Measurements from ENCODE around the gene DCAF4.
A peak's percentile ranks its signal among the peaks of the same experiment; 100 is the strongest.
"Not testable (repeated sequence)": the region's sequence is repeated elsewhere in the genome, so short reads cannot be mapped to it uniquely, and the experiment has no call there.

Gene DCAF4

DNA sequence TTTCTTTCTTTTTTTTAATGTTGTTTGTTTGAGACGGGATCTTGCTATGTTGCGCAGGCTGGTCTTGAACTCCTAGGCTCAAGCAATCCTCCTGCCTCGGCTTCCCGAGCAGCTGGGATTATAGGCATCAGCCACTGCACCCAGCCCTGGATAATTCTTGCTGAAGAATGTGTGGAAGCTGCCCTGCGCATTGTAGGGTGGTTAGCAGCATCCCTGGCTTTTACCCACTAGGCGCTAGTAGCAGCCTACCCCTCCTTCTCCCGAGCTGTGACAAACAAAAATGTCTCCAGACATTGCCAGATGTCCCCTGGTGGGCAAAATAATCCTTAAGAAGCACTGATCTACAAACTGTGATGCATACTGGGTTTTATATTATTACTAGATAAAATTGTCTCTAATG, 6.6 kb downstream of the DCAF4 start:
- no peak for DNase-seq (ENCODE audit: low read depth)

DNA sequence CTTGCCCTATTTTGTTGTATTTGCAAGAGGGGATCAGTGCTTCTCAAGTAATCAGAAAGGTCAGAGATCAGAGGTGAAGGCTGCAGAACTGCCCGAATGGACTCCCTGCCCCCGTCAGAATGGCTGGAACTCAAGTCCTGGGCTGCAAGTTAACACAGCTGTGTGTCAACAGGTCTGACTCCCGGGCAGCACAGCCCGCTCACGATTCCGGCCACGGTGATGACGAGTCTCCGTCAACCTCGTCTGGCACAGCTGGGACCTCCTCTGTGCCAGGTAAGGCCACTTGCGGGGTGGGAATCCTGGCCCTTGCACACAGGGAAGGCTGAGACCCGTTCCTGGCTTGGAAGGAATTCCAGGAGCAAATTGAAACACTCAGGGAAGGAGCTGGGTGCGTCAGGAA, 13.4 kb downstream of the DCAF4 start:
- DNase-seq (ENCODE audit: low read depth) = no peak

- DNase-seq (ENCODE audit: low read depth) = no peak
These were observed 15.2 kb downstream of the DCAF4 start for GRCh38 chr14:72941286-72941985.

GRCh38 chr14:72942934-72943333, 16.7 kb downstream of the DCAF4 start:
- DNase-seq (ENCODE audit: low read depth) = no peak

- no peak for DNase-seq (ENCODE audit: low read depth)
These were observed 17.7 kb downstream of the DCAF4 start for GRCh38 chr14:72943876-72944430.

- DNase-seq (ENCODE audit: low read depth) = no peak
These were observed 19.2 kb downstream of the DCAF4 start for GRCh38 chr14:72945356-72946027.

- DNase-seq (ENCODE audit: low read depth) = no peak
These were observed 20.2 kb downstream of the DCAF4 start for GRCh38 chr14:72946491-72946890.

GRCh38 chr14:72947366-72948160, 21.3 kb downstream of the DCAF4 start:
- DNase-seq (ENCODE audit: low read depth) = no peak

DNA sequence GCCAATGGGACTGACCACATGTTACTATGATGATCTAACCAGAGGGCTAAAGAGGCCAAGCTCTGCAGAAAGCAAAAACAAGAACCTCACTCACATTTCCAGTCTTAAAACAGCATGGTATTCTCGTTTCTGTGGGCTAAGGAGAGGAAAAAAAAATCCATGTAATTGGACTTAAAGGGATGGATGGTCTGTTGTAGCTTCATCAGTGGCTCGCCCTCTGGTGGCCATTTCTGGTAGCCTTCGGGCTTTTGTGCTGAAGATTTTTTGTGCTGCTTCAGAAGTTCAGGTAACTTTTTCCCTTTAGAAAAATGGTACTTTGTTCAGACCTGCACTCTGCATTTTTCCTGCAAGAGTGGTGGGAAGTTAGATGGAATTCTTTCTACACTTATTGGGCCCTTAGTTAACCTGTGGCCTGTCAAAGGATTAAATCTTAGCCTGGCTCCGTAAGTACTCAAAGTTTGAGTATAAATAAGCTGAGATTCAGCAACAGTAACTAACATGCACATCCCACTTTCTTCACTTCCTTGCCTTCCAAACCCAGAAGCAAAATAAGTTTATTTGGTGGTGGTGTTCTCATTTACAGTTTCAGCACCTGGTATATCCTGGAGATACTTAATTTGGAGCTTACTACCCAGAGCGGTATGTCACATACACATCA, 22.3 kb downstream of the DCAF4 start:
- DNase-seq (ENCODE audit: low read depth) = peak; percentile 39

- no peak for DNase-seq (ENCODE audit: low read depth)
These were observed 25.9 kb downstream of the DCAF4 start for GRCh38 chr14:72952171-72952570.

GRCh38 chr14:72956741-72957140, 30.5 kb downstream of the DCAF4 start:
- DNase-seq (ENCODE audit: low read depth) = not testable (repeated sequence)

DNA sequence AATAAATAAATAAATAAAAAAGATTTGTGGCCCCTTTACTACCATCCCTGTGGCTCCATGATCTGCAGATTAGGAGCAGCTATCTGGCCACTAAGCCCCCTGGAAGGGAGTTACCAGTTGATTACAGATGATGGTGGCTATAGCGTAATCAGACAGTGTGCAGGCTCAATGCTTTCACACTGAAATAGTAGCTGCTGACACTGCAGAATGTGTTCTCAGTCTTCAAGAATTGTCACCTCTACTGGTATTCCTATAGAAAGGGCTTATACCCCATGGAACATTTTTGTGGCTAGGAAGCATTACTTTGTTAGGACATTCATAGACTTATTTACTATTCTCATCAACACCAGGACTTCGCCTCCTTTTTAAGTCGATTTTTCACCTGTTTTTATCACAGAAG, 30.9 kb downstream of the DCAF4 start:
- no peak for DNase-seq (ENCODE audit: low read depth)

- DNase-seq (ENCODE audit: low read depth) = no peak
These were observed 32.3 kb downstream of the DCAF4 start for GRCh38 chr14:72958548-72958947.

GRCh38 chr14:72961016-72961415, 34.8 kb downstream of the DCAF4 start:
- DNase-seq (ENCODE audit: low read depth) = not testable (repeated sequence)

- no peak for DNase-seq (ENCODE audit: low read depth)
These were observed 35.5 kb downstream of the DCAF4 start for GRCh38 chr14:72961579-72962335.

- DNase-seq (ENCODE audit: low read depth) = not testable (repeated sequence)
These were observed 36.1 kb downstream of the DCAF4 start for GRCh38 chr14:72962336-72962754.

DNA sequence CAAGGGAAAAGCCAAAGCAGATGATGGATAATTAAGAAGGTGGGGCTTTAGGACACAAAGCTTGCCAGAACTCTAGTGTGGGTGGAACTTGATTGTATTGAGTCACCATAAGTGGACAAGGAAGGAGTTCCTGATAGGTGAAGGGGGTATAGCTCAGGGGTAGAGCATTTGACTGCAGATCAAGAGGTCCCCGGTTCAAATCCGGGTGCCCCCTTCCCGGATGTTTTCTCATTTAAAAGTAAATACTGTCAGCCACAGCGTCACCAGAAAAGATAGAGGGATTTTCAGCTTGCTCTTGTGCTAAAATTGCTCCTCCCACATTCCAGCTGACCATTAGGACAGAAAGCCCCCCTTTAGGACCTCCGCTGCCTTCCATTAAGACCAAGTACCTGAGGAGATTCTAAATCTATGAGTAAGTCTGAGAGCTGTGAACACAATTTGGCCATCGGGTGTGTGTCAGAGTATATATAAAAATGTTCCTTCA, 36.6 kb downstream of the DCAF4 start:
- no peak for DNase-seq (ENCODE audit: low read depth)

DNA sequence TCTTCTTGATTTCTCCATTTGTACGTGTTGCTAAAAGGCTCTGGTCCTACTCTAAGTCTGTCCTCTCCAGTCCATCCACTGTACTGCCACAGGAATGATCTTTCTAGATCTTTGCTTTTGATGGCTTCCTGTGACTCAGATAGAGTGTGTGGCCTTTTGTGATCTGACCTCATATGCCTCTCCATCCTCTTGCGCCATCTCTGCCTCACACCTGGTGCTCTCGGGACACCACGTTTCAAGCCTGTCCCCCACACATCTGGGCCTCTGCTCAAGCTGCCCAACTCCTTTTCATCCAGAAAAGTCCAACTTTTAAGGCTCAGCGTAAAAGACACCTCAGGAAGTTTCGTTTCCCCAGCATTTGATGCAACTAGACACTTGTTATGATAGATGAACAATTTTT, 39.0 kb downstream of the DCAF4 start:
- no peak for DNase-seq (ENCODE audit: low read depth)

GRCh38 chr14:72966038-72966437, 39.8 kb downstream of the DCAF4 start:
- no peak for DNase-seq (ENCODE audit: low read depth)

GRCh38 chr14:72968316-72968715, 42.1 kb downstream of the DCAF4 start:
- no peak for DNase-seq (ENCODE audit: low read depth)

- DNase-seq (ENCODE audit: low read depth) = no peak
These were observed 43.9 kb downstream of the DCAF4 start for GRCh38 chr14:72970058-72970630.
